Pulmonary artery endothelial cell (primary cell): ENCODE results near the gene SLCO2B1. TPM values are rescaled to one million over a fixed set of nuclear protein-coding genes. Genes with fewer than 3 reads are reported as not detected.

Source experiments
- DNase-seq: peaks from one replicate; pipeline ENCODE4 v3.0.0-alpha.2; 2011; ENCODE audit warnings: low read depth, low spot score
- total RNA-seq: library from RNA; depleted of rRNA; stranded (reverse); fragments of >200 nt; gene quantifications from 2 replicates; pipeline ENCODE4 v1.2.3, GENCODE V29; 2014

The SLCO2B1 gene
- total RNA-seq, 1 donor from 2014 or later = 0.13 TPM

DNA sequence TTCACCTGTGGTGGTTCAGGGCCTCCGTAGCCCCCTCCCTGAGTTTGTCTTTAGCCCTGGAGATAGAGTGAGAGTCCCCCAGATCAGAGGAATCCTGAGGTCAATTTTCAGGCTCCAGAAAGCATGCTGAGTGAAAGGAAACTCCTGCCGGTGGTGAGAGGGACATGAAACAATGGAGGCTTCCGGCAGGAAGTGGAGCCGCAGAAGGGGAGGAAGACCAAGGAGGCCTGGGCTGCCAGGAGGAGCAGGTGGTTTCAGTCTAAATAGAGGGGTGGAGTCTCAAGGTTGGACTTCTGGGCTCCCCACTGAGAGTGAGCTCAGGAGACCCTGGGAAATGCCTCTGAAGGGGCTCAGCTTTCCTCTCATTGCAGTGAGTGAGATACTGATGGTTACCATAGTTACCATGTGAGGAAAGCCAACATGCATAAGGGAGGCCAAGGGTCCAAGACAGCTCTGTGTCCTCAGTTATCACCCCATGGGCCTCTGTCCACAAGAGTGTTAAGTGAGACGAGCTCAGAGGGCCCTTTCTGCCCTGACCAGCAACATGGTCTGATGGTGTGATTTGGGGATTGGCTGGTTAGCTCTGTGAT lies 10.7 kb downstream of the SLCO2B1 start:
- peak; percentile 40 for DNase-seq

DNA sequence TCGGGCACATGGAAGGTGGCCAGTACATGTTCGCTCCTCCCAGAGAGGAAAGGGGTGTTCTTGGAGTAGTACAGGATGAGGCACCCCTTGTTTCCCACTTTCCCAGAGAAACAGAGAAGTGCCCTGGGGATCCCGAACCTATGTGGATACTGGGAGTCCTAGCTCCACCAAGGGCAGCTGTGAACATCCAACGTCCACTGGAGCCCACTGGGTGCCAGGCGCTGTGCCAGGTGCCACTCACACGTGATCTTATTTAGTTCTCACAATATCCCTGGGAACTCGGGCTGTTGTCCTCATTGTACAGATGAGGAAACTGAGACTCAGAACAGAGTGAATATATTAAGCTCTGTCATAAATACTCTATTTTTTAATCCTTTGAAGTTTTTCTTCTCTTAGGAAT lies 12.0 kb downstream of the SLCO2B1 start:
- no peak for DNase-seq

DNA sequence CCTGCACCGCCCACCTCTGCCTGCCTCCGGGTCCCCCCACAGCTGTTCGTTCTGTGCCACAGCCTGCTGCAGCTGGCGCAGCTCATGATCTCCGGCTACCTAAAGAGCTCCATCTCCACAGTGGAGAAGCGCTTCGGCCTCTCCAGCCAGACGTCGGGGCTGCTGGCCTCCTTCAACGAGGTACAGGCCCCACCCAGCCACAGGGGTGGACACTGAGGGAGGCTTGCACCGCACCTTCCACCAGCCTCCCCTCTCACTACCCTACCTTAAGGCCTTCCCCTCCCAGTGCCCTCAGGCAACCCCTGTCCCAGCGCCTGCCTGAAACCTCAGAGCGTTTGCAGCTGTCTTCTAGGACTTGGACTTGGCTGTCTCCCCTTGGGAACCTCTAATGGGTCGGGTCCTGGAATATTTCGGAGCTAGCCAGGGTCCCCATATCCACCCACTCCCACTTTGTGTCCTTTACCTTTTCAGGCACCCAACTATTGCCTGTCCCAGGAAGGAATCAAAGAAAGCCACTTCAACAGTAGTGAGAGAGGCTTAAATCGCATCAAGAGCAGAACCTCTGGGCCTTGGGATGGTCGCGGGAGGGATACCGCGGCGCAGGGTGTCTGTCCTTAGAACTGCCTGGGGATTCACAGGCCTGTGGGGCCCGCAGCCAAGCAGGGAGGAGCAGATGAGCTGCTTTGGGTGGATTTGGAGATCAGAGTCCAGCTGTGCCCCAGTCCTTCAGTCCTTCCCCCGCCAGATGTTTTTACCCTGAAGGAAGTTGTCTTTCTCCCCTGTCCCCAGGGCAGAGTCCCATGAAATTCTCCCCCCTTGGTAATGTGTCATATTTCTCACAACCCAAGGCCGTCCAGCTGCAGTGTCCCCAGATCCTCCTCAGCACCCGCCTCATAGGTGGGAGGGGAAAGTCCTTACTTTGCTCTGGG lies 13.3 kb downstream of the SLCO2B1 start:
- no peak for DNase-seq

DNA sequence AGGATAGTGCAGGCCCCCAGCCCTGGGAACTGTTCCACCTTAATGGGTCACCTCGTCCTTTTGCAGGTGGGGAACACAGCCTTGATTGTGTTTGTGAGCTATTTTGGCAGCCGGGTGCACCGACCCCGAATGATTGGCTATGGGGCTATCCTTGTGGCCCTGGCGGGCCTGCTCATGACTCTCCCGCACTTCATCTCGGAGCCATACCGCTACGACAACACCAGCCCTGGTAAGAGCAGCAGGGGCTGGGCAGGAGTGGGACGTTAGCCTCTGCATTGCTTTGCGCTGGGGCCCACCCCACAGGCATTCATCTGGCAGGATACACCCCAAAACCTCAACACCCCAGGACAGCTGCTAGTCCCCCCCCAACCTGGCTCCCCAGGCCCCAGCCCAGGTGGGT lies 14.8 kb downstream of the SLCO2B1 start:
- DNase-seq = no peak

DNA sequence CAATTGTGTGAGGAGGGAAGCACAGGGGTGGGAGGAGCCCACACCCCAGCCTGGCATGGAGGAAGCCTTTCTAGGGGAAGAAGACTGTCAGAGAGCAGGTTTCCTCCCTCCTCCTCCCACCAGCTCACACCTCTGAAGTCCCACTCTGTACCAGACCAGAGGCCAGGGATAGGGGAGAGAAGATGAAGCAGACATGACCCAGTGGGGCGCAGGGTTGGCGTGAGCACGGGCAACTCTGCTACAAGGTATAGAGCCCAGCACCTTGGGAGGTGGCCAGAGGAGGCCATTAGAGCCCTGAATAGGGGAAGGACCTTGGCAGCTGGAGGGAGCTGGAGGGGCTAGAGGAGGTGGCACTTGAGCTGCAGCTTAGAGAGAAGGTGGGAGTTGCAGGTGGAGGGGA lies 15.9 kb downstream of the SLCO2B1 start:
- DNase-seq = no peak

DNA sequence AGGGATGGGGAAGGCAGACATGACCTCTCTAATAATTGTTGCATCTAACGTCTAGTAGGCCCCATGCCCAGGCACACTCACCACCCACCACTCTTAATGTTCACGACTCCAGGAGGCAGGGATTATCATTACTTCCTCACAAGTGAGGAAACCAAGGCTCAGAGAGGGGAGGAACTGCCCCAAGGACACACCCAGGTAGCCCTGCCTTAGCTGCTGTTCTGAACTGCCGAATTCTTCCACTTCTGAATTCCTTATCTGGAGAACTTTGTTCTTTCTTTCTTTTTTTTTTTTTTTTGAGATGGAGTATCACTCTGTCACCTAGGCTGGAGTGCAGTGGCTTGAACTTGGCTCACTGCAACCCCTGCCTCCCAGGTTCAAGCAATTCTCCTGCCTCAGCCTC lies 16.7 kb downstream of the SLCO2B1 start:
- no peak for DNase-seq

DNA sequence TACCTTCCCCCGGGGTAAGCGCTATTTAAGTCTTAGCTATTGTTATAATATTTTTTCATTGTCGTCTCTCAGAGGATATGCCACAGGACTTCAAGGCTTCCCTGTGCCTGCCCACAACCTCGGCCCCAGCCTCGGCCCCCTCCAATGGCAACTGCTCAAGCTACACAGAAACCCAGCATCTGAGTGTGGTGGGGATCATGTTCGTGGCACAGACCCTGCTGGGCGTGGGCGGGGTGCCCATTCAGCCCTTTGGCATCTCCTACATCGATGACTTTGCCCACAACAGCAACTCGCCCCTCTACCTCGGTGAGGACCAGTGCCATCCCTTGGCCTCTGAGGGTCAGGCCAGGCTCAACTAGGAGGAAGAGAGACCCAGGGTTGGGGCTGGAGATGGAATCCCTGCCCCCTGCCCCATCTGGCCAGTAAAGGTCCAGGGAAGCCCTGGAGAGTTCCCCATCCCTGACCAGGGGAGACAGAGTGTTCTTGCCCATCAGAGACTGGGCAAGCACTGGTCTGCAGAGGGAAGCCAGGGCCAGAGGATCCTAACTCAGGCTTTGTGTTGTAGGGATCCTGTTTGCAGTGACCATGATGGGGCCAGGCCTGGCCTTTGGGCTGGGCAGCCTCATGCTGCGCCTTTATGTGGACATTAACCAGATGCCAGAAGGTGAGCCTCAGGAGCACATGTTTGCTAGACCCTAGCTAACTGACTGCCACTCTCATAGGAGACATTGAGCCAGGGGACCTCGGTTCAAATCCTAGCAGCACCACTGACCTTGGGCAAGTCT lies 18.4 kb downstream of the SLCO2B1 start:
- no peak for DNase-seq

DNA sequence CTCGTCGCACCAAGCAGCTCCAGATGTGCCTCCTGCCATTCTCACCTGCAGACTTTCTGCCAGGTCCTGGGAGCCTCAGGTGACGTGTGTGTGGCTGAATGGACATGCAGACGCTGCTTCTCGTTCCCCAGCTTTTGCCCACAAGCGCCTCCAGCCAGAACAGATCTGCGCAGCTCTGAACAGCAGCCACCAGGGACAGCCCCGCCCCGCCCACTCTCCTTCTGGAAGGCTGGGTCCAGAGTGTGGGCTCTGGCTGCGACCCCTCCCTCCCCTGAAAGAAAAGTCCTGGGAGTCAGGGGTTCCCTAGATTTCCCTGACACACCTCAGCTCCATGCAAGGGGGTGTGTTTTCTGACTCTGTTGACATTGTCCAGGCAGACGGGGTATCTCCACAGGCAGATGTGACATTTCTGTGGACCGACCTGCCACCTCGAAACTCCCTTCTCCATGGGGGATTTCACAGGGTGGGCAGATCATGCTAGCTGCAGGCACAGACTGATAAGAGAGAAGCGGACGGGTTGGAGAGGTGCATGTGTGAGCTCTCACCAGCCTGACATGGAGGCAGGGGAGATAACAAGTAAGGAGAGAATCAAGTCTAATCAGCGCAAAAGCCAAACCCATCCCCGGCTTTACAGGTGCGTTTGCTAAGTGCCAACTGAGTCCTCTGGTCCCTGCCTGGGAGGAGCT lies 19.8 kb downstream of the SLCO2B1 start:
- DNase-seq = no peak

DNA sequence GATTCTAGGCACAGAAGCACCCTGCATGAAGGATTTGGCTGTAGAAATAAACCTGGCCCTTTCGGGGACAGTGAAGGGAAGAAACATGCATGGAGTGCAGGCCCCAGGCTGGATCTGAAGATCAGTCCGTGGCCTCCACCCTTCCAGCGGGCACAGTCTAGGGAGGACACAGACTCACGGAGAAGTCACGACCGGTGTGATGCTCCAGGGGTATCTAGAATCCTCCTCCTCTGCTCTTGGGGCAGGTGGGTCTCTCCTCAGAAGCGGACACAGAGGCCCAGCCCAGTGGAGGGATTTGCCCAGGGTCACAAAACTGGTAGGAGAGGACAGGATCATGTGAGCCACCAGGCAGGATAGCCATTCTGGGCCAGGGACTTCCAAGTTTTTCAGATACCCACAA lies 22.4 kb downstream of the SLCO2B1 start:
- no peak for DNase-seq

DNA sequence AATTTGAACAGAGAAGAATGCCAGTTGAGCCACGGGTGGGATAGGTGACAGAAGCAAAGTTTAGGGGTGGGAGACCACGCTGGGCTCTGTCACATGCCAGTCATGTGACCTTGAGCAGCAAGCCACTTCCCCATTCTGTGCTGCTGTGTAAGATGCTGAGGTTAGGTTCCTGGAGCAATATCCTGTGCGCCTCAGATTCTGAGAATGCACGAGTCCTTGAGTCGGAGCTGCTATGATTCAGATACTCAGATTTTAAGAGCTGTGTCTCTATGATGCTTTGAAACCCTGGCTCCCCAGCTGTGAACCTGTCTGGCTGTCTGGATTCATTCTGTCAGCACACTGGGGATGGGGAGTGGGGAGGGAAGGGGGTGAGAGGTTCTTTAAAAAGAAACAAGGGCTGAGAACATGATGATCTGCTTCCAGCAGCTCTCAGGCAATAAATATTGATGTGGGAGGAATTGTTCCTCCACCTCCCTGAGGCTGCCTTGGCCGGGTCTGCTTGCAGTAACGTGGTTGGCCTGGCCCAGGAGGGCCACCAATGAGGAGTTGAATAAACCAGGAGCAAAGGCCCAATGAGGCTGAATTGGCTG lies 24.0 kb downstream of the SLCO2B1 start:
- DNase-seq = no peak

DNA sequence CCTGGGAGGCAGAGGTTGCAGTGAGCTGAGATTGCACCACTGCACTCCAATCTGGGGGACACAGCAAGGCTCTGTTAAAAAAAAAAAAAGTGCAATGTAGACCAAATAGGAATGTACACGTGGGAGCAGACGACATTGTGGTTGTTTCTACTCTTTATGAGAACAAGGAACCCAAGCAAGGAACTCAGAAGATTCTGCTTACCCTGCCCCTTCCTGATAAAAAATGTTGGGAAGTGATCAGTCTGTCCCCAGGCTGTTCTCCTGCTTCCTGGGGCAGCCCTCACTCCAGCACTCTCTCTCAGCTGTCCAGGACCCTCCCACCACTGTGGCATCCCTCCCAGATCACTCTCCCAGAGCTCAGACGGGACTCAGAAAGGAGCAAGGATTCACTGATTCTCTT lies 31.8 kb downstream of the SLCO2B1 start:
- DNase-seq = no peak

DNA sequence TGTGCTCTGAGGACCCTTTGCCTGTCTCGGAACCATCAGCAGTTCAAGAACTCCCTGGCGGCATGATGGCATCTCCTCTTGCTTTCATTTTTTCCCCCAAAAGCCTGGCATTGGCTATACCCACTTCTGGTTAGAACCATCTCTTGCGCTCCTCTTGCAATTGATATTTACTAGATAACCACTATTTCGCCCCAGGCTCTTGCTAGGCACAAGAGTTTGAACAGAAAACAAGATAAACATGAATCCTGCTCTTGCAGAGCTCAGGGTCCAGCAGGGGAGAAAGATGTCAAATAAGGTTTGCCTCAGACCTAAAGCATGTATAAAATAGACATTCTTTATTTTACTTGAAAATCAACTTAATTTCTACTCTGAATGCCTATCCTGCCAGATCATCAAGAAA lies 33.1 kb downstream of the SLCO2B1 start:
- DNase-seq = no peak

DNA sequence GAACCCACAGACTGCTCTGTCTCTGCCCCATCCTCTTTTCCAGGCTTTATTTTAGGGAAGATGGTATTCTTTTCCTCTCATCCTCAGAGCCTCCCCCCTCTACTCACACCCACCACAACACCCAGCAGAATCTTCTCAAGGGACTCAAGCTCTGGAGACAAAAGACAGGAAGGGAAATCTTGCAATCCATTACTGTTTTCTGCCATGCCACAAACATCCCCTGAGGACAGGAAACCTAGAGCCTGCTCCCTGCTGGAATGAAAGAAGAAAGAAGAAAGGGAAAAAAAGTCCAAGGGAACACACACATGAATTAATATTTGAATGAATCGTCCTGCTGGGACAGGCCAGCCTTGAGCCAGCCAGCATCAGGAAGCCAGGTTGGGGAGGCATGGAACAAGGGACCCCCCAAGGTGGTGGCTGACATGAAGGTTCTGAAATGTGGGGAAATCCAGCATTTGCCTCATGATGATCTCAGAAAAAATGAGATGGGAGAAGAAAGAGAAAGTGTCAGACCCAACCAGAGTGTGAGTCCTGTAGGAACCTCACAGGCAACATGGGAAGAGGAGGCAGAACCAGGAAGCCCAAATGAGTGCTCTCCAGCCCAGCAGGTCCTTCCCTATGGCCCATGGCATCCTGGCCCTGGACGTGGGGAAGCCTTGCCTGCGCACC lies 34.0 kb downstream of the SLCO2B1 start:
- no peak for DNase-seq

DNA sequence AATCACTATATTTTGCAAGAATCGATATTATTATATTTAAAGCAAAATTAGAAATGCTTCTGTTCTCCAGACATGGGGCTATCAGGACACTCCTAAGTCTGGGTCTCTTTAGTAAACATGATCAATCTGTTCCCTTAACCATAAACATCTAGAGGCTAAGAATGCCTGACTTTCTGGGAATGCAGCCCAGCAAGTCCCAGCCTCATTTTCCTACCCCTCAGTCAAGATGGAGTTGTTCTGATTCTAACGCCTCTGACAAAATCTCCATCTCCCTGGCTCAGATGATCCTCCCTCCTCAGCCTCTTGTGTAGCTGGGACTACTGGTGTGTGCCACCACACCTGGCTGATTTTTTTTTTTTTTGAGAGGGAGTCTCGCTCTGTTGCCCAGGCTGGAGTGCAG lies 35.0 kb downstream of the SLCO2B1 start:
- DNase-seq = no peak

DNA sequence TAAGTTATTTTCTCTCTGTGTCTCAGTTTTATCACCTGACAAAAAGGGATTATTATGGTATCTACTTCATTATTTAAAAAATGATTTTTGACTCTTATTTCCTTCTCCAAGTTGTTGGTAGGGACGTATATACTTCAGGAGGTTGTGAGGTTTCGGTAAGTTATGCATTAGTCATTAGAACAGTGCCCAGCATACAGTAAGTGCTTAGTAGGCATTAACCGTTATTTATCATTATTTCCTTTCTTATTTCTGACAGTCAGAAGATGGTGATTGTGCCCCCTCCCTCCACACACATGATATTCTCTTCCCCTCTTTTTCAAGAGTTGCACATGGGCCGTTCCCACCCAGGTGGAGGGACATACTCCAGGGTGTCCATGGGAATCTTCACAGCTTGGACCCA lies 36.1 kb downstream of the SLCO2B1 start:
- DNase-seq = no peak

DNA sequence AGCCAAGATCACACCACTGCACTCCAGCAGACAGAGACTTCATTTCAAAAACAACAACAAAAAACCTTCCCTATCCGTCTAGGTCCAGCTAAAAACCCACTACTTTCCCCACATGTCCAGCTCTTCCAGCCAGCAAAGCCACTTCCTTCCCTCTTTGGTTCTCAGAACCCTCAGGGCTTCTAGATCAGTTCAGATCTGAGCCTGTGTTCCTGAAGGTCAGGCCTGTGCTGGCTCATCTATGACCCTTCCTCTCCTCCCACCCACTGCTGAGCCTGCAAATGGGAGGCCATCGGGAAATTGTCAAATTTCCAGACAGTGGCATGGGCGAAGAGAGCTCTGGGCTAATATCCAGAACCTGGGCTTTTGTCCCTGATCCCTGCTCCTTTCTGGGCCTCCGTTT lies 37.8 kb downstream of the SLCO2B1 start:
- DNase-seq = no peak

DNA sequence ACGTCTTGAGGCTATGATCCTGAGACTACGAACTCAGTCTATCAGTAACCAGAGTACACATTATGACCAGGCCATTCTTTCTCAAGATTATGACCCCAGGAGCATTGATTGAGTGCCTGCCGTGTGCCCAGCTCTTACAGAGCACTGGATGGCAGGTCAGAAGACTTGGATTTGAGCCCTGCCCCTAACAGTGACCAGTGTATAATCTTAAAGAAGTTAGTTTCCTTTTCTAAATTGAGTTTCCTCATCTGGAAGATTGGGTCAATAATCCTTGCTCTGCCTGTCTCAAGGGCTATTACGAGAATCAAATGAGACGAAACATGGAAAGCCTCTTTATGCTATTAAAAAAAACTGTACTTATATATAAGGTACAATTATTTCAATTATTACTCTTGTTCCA lies 38.2 kb downstream of the SLCO2B1 start:
- no peak for DNase-seq

DNA sequence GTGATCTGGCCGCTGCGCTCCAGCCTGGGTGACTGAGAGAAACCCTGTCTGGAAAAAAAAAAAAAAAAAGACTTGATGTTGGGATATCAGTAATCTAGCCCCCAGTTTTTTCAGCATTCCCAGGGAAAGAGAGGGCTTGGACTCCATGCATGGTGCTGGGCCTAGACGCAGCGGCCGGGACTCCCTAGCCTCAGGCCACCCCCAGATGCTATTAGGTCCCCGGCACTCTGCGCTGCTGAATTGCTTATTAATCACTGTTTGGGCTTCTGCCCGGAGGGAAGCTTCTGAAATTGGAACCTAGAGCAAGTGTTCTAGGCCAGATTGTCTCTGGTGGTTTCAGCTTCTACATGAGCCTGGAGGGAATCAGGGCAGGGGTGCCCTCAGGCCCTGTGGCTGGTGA lies 39.0 kb downstream of the SLCO2B1 start:
- DNase-seq = no peak

DNA sequence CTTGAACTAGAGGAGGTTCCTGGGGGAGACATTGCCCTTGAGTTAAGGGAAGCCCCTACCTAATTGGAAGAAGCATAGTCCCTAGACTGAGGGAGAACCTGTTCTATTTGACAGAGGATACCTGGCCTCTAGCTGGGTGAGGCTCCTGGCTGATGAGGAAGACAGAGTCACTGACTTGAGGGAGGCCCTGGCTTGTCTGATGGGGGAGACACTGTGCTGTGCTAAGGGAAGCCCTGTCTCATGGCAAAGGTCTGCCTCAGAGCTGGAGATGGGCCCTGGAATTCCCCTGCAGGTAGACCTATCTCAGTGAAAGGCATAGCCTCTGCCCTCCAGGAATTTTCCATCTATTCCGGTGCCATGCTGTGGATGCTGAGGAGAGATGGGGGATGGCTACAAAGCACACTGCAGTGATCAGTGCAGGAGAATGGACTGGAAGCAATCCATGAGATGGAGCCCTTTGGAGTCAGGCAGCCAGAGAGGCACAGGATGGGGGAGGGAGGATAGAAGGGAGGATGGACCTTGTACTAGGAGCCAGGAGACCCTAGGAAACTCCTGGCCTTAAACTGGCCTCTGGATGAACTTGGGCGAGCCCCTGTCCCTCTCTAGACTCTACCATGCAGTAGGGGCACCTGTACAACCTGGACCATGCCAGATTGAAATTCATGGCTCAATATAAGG lies 39.9 kb downstream of the SLCO2B1 start:
- no peak for DNase-seq

DNA sequence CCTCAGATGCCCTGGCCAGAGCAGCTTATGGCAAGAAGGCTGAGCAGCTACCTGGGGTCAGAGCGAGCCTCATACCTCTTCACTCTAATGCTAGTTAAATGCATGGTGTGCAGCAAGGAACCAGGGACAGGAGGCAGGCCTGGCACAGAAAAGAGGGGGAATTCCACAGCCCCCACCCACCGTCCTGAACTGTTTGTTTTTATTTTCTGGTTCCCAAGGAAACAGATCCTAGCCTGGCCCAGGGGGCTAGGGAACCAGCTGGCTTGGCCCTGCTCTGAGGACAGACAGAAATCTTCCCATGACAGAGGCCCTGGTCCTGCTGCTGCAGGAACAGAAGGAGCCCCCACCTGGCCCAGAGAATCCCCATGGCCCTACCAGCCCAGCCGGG lies 40.4 kb downstream of the SLCO2B1 start:
- no peak for DNase-seq
